Endothelial cell of umbilical vein (primary cell): ENCODE measurements around the gene NUDT8. TPM values are rescaled to one million over a fixed set of nuclear protein-coding genes. Genes with fewer than 3 reads are reported as not detected.

Experiments used
- BruUV-seq: library from RNA; stranded (reverse); fragments of 400-500 nt; replicated peaks from 2 replicates; lab custom pipeline; 2021; lab: Mats Ljungman, UMichigan
- CTCF ChIA-PET: fragments of 300-600, 350-600 bp; sonication (Branson Sonifier 250); formaldehyde crosslinking; loops from one replicate; lab custom pipeline; 2021; ENCODE audit warnings: antibody characterized with exemption, inconsistent platforms; lab: Charles Lee
- POLR2A ChIA-PET: fragments of 300-600, 350-600 bp; sonication (Branson Sonifier 250); formaldehyde crosslinking; loops from one replicate; lab custom pipeline; 2021; ENCODE audit warnings: antibody characterized with exemption, inconsistent platforms; lab: Charles Lee
- DNase-seq: peaks from one replicate; pipeline ENCODE4 v3.0.0-alpha.2; 2011; ENCODE audit warnings: low read depth, low spot score
- FAIRE-seq: peaks from 2 replicates; lab custom pipeline; 2011; peaks lifted over from hg19 to GRCh38; lab: Jason Lieb, UNC
- H2AFZ ChIP-seq: 2 replicates; pipeline ENCODE4 v1.6.0; 2012; ENCODE audit warnings: low read depth, low read length, control low read depth, inconsistent platforms
- H3K27ac ChIP-seq: 2 replicates; pipeline ENCODE4 v1.5.1; 2011; ENCODE audit warnings: low read depth, mild to moderate bottlenecking, control low read depth, low read length, moderate library complexity; ENCODE audit not compliant: insufficient read depth
- H3K27me3 ChIP-seq, 2 experiments: 2 replicates each; pipeline versions ENCODE4 v1.6.0 to v1.6.1; 2011; ENCODE audit warnings: low read length in 2 of 2, mixed read lengths in 1 of 2; ENCODE audit not compliant: control insufficient read depth in 2 of 2, insufficient read depth in 2 of 2
- H3K36me3 ChIP-seq, 2 experiments: 2 replicates in 1 of 2; 3 replicates in 1 of 2; pipeline ENCODE4 v1.5.1; 2011; ENCODE audit warnings: low read length in 2 of 2, mild to moderate bottlenecking in 1 of 2, moderate library complexity in 1 of 2; ENCODE audit not compliant: control insufficient read depth in 2 of 2, insufficient read depth in 2 of 2; ENCODE audit errors: extremely low read depth in 1 of 2
- H3K4me1 ChIP-seq: 3 replicates; pipeline ENCODE4 v1.5.1; 2011; ENCODE audit warnings: mild to moderate bottlenecking, low read length; ENCODE audit not compliant: control insufficient read depth, insufficient read depth; ENCODE audit errors: extremely low read depth
- H3K4me2 ChIP-seq: 2 replicates; pipeline ENCODE4 v1.6.1; 2011; ENCODE audit warnings: low read length, control low read depth, mixed read lengths; ENCODE audit not compliant: insufficient read depth
- H3K4me3 ChIP-seq, 3 experiments: fragments of 200-600 bp in 1 of 3; sonication (generic), shearing (Covaris generic) in 1 of 3; replicated peaks in 1 of 3; 2 replicates each; pipeline ENCODE4 v1.5.1; 2011 to 2016; ENCODE audit warnings: control low read depth in 3 of 3, low read length in 3 of 3, mild to moderate bottlenecking in 2 of 3, inconsistent platforms in 1 of 3, low read depth in 1 of 3, moderate library complexity in 1 of 3; ENCODE audit not compliant: insufficient read depth in 1 of 3
- H3K79me2 ChIP-seq: 2 replicates; pipeline ENCODE4 v1.6.0; 2012; ENCODE audit warnings: low read length, inconsistent platforms; ENCODE audit not compliant: control insufficient read depth, insufficient read depth
- H3K9ac ChIP-seq: replicated peaks from 2 replicates; pipeline ENCODE3; 2011; ENCODE audit warnings: low read length, control low read depth; ENCODE audit not compliant: insufficient read depth; ENCODE audit errors: extremely low read depth
- H3K9me1 ChIP-seq: replicated peaks from 3 replicates; pipeline ENCODE4 v1.6.0; 2011; ENCODE audit warnings: mild to moderate bottlenecking, low read length; ENCODE audit not compliant: control insufficient read depth, insufficient read depth; ENCODE audit errors: extremely low read depth
- H3K9me3 ChIP-seq: replicated peaks from 2 replicates; pipeline ENCODE4 v1.5.1; 2012; ENCODE audit warnings: low read length, inconsistent platforms; ENCODE audit not compliant: control insufficient read depth, insufficient read depth
- H4K20me1 ChIP-seq: replicated peaks from 2 replicates; pipeline ENCODE3; 2011; ENCODE audit warnings: mild to moderate bottlenecking, low read length; ENCODE audit not compliant: control insufficient read depth, insufficient read depth; ENCODE audit errors: extremely low read depth
- EZH2 ChIP-seq: IDR thresholded peaks from 2 replicates; pipeline ENCODE4 v1.6.1; 2012; ENCODE audit warnings: borderline replicate concordance, low read depth, mild to moderate bottlenecking, moderate library complexity, low read length, inconsistent platforms; ENCODE audit not compliant: severe bottlenecking
- FOS ChIP-seq: IDR thresholded peaks from 2 replicates; pipeline ENCODE4 v1.6.1; 2011; ENCODE audit warnings: mild to moderate bottlenecking, low read length, moderate library complexity, borderline replicate concordance; ENCODE audit not compliant: insufficient read depth
- GATA2 ChIP-seq: IDR thresholded peaks from 2 replicates; pipeline ENCODE4 v1.7.0; 2011; ENCODE audit warnings: low read depth, mild to moderate bottlenecking, moderate library complexity, mixed read lengths, low read length; ENCODE audit not compliant: insufficient read length, insufficient read depth
- JUN ChIP-seq: IDR thresholded peaks from 2 replicates; pipeline ENCODE4 v1.6.1; 2011; ENCODE audit warnings: borderline replicate concordance, low read depth; ENCODE audit not compliant: insufficient read length, insufficient read depth
- MYC ChIP-seq: IDR thresholded peaks from one replicate; pipeline ENCODE4 v1.6.1; 2011; ENCODE audit warnings: mild to moderate bottlenecking, low read depth, low read length
- POLR2A ChIP-seq: IDR thresholded peaks from 2 replicates; pipeline ENCODE4 v1.6.1; 2012; ENCODE audit warnings: low read depth, mild to moderate bottlenecking, control low read depth, low read length
- POLR2AphosphoS5 ChIP-seq: IDR thresholded peaks from 2 replicates; pipeline ENCODE4 v1.6.1; 2012; ENCODE audit warnings: low read depth, mild to moderate bottlenecking, control low read depth, low read length, moderate library complexity; ENCODE audit not compliant: insufficient read depth
- dilution Hi-C: fragments of 300-500 bp; cut with MboI; formaldehyde crosslinking; loops from one replicate; pipeline ENCODE4 v1.15.0; 2019; ENCODE audit warnings: low sequenced_read_pairs; ENCODE audit not compliant: extremely low pct_ligation_motif_present
- intact Hi-C: fragments of 100-400 bp; cut with micrococcal nuclease; formaldehyde crosslinking; loops from one replicate; pipeline ENCODE4 v1.10.0; 2022
- polyA plus RNA-seq, 4 experiments: library from polyadenylated mRNA; depleted of rRNA in 3 of 4; stranded (reverse) in 3 of 4; unstranded in 1 of 4; fragments of >200 nt; gene quantifications; 2 replicates each; pipeline versions ENCODE4 v1.2.1 to v1.2.3, GENCODE V29; 2011 to 2012; ENCODE audit warnings: missing spikeins in 1 of 4
- total RNA-seq: library from RNA; stranded (reverse); gene quantifications from 2 replicates; pipeline ENCODE4 v1.2.3, GENCODE V29; 2021
- TF ChIP-seq, protein P1 (sequence below), 2 donors: IDR thresholded peaks; 1 replicate in 1 of 2; 2 replicates in 1 of 2; pipeline ENCODE4 v1.5.1; 2011; ENCODE audit warnings: low read length in 2 of 2, mild to moderate bottlenecking in 2 of 2, moderate library complexity in 2 of 2, control low read depth in 1 of 2, inconsistent platforms in 1 of 2, low read depth in 1 of 2; ENCODE audit not compliant: insufficient read depth in 1 of 2; ENCODE audit errors: extremely low read depth in 1 of 2
- TF ChIP-seq, protein P2 (sequence below): IDR thresholded peaks from 2 replicates; pipeline ENCODE4 v1.6.1; 2011; ENCODE audit not compliant: insufficient read depth, insufficient read length

Gene NUDT8
- total and polyA plus RNA-seq, 2 donors (not counting 3 experiments of a cell fraction or from before 2014, with no cell fraction given), result 14.1 to 20.4 TPM

DNA sequence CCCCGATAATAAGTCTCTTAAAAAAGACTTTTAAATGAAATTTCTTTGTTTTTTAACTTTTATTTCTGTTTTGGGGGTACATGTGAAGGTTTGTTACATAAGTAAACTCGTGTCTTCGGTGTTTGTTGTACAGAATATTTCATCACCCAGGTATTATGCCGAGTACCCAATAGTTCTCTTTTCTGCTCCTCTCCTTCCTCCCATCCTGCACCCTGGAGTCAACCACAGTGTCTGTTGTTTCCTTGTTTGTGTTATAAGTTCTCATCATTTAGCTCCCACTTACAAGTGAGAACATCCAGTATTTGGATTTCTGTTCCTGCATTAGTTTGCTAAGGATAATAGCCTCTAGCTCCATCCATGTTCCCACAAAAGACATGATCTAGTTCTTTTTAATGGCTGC, 47.7 kb downstream of the NUDT8 start:
- Histone ChIP-seq H3K79me2 (peaks cover 26% of the 10 kb centered on the region), H3K27ac (no peak overlapping the region), H3K4me1 (peaks cover 17% of the 10 kb centered on the region), H3K36me3 (peaks cover 7 to 14% of the 10 kb centered on the region in 2 experiments), H3K4me3 (no peak overlapping the region), H3K27me3 (peaks cover 2 to 4% of the 10 kb centered on the region in 2 experiments), H3K9me3 (no peaks in the 10 kb centered on the region), H3K9me1 (no peaks in the 10 kb centered on the region), H3K4me2 (no peak overlapping the region), H2AFZ (no peak overlapping the region), H4K20me1 (no peaks in the 10 kb centered on the region), H3K9ac (no peak overlapping the region)
- DNase-seq (no peak), FAIRE-seq (no peak)
- ChIA-PET CTCF (interaction anchor here (0.8 kb wide), 1 partner anchor 77 kb away, joined by 3 read pairs; no protein-coding TSS in a partner anchor), POLR2A (no interaction called here)
- intact Hi-C loops (no loop called here), dilution Hi-C loops (no loop called here)
- no peak for TF ChIP-seq JUN
- no peak for TF ChIP-seq FOS
- TF ChIP-seq POLR2A, result no peak
- no peak for TF ChIP-seq POLR2AphosphoS5
- TF ChIP-seq, protein P1, sequence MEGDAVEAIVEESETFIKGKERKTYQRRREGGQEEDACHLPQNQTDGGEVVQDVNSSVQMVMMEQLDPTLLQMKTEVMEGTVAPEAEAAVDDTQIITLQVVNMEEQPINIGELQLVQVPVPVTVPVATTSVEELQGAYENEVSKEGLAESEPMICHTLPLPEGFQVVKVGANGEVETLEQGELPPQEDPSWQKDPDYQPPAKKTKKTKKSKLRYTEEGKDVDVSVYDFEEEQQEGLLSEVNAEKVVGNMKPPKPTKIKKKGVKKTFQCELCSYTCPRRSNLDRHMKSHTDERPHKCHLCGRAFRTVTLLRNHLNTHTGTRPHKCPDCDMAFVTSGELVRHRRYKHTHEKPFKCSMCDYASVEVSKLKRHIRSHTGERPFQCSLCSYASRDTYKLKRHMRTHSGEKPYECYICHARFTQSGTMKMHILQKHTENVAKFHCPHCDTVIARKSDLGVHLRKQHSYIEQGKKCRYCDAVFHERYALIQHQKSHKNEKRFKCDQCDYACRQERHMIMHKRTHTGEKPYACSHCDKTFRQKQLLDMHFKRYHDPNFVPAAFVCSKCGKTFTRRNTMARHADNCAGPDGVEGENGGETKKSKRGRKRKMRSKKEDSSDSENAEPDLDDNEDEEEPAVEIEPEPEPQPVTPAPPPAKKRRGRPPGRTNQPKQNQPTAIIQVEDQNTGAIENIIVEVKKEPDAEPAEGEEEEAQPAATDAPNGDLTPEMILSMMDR (IDR thresholded peaks at IDR 0.05; ENCODE audit: extremely low read depth in 1 of 2, insufficient read depth in 1 of 2, low read depth in 1 of 2, low read length in 2 of 2), result no peak
- TF ChIP-seq GATA2, result no peak
- no peak for TF ChIP-seq MYC
- TF ChIP-seq, protein P2, sequence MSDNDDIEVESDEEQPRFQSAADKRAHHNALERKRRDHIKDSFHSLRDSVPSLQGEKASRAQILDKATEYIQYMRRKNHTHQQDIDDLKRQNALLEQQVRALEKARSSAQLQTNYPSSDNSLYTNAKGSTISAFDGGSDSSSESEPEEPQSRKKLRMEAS, result no peak
- TF ChIP-seq EZH2, result no peak
- no TSS peak for BruUV-seq
